HG03103 (cell line): ENCODE data around the gene OSER1.

Source experiments
- ATAC-seq: cut with Tn5 transposase; IDR thresholded peaks from one replicate; pipeline ENCODE4 v1.9.1; 2021; ENCODE audit warnings: low read depth; ENCODE audit not compliant: unreplicated experiment

The OSER1 gene

DNA sequence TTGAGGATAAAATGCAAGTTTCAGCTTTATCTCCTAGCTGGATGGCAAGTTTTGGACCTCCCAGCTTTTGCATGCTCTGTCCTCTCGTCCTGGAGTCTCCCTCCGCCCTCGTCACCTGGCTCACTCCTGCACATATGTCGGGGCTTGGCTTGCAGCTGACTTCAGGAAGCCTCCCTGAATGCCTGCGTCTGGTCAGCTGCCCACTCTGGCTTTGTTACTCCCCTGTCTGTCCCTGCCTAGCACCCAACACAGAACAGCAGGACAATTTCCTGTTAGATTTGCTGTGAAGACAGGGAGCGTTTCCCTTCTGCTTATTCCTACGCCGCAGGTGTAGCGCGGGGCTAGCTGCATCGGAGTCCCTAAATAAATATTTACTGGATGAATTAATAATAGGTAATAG lies 29.0 kb downstream of the OSER1 start:
- ATAC-seq, result no peak

DNA sequence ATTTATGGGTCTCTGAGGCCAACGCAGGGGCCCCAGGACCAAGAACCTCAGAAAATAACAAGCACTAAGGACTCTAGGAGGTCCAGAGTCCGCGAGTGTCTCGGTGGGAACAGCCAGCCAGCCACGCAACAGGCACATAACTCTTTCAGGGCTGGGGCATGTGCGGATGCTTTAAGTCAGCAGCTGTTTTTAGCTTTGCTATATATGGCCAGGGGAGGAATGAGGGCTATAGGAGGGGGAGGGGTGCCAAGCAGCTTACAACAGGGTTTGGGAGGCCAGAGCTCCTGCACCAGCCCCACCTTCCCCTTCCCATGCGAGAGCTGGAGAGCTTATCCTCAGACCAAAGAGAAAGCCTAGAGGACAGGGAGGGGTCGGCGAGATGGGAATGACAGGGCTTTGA lies 29.8 kb downstream of the OSER1 start:
- no peak for ATAC-seq

- no peak for ATAC-seq
Measured at GRCh38 chr20:44176833-44177534, 33.6 kb downstream of the OSER1 start.

DNA sequence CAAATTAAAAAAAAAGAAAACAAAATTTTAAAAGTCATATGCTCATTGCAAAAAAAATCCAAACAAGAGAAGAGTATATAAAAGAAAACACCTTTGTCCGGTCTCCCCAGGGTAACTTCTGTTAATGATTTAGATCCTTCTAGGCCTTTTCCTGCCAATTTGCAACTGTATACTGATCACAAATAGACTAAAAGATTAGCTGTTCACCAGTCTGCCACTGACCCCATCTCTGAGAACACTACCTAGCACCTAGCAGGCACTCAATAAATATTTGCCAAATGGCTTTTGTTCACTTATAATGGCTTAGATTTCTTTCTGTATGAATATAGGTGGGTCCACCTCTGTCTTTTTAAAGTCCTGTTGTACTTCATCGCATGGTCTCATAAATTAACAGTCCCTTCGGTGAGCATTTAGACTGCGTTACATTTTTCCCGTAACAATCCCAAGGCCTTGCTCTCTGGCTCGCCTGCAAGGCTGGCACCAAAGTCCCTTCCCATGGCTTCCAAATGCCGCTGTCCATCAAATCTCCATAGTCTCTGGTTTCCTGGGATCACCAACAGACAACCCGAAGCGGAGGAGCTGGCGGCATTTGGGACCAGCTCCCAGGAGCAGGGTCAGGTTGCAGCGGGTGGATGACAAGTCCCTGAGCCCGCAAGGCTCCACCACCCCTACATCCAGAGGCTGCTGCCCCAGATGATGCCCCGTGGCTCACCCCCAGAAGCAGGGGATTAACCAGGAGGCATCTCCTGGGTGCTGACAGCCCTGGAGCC lies 35.4 kb downstream of the OSER1 start:
- ATAC-seq, result no peak

GRCh38 chr20:44173846-44174245 lies 36.7 kb downstream of the OSER1 start:
- no peak for ATAC-seq

DNA sequence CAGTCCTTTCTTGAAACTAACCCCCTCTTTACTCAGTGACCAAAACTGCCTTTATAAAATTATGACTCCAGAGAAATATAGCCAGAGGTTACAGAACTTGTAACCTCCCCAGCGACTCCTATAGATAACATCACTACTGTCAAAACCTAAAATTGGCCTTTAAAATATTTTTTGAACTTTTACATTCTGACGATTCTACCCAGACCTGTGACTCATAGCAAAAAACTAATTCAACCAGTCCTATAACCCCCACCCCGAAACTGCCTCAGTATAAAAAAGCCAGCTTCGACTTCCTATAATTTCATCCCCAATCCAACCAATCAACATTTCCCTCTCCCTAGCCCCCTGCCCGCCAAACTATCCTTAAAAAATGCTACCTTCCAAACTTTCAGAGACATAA lies 37.5 kb downstream of the OSER1 start:
- no peak for ATAC-seq

GRCh38 chr20:44172572-44172950 lies 38.0 kb downstream of the OSER1 start:
- ATAC-seq, result no peak

GRCh38 chr20:44171775-44172571 lies 38.6 kb downstream of the OSER1 start:
- no peak for ATAC-seq

DNA sequence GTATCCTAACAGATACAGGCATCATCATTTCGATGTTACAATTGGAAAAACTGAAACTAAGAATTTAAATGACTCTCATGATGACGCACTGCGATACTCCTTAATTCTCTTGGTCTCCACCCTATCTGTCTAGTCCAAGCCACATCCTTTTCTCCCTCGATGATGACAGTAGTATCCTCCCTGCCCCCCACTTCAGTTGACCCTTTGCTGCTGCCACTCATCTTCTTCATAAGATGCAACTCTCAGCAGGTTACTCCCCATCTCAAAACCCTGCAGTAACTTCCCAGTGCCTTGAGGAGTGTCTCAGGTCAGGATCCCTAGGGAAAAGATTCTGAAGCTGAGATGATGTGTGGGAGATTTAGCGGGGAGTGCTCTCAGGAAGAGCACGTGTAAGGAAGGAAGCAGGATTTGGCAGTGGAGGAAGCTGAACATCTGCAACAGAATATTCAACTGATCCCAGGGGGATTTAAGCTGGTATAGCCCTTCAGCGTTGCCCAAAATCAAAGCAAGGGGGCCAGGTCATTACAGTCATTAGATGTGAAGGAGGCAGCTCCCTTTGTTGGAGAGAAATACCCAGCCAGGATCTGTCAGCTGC lies 39.7 kb downstream of the OSER1 start:
- no peak for ATAC-seq

DNA sequence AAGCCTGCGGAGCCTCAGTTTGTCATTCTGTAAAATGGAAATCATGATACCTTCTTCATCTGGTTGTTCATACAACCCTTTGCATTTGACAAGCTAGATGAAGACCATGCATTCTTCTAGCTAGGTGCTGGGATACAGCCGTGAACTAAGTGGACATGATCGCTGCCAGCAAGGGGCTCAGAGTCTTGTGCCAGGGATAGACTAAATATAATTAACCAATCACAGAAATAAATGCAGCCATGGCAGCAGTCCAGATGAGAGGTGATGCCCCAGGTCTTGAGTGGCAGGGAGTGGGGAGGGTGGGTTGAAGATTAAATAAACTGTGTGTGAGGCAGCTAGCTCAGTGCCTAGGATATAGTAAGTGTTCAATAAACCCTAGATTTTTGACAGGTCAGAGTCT lies 42.8 kb downstream of the OSER1 start:
- no peak for ATAC-seq

DNA sequence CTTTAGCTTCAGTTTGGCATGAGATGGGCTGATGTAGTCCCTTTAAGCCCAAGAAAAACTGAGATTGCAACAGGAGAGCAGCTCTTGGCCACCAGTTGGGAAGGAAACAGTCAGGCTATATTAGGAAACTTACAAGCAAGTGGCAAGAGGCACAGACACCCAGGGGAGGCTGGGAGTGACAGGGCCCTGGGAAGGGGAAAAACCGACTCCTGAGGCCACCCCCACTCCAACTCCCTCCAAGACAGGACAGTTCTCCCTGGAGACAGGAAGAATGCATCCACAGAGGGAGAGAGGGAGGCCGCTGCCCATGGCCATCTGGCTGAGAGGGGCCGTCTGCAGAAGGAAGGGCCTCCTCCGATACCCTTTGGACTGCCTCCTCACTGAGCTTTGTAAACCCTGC lies 44.1 kb downstream of the OSER1 start:
- no peak for ATAC-seq

DNA sequence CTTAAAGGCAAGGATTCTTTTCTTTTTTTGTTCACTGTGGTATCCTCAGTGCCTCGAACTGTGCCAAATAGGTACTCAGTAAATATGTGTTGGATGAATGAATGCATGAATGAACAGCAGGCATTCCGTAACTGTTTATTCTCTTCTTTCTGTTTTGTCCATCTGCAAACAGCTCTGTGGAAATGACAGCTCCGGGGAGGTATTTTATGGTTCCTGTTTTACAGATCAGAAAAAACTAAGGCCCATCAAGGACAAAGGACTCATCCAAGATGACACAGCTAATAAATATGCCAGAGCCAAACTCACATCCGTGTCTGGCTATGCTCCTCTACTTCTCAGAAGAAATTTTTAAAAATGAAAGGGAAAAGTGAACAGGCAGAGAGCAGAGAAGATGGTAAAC lies 44.6 kb downstream of the OSER1 start:
- ATAC-seq, result no peak

DNA sequence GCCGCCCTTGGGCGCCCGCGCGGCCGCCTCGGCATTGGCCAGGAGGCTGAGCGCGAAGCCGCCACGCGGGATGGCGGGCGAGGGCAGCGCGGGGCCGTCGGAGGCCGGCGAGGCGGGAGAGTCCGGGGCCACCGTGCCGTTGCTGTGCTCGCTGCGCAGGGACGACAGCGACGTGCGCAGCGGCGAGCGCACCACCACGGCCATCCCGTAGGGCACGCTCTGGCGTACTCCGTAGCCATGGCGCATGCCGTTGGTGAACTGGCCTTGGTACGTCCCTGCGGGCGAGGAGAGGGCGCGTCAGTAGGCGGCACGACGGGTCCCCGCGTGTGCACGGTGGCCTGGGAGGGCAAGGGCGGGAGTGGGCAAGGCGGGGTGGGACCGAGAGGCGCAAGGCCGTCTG lies 50.4 kb downstream of the OSER1 start:
- no peak for ATAC-seq

GRCh38 chr20:44159711-44160110 lies 50.9 kb downstream of the OSER1 start:
- no peak for ATAC-seq

DNA sequence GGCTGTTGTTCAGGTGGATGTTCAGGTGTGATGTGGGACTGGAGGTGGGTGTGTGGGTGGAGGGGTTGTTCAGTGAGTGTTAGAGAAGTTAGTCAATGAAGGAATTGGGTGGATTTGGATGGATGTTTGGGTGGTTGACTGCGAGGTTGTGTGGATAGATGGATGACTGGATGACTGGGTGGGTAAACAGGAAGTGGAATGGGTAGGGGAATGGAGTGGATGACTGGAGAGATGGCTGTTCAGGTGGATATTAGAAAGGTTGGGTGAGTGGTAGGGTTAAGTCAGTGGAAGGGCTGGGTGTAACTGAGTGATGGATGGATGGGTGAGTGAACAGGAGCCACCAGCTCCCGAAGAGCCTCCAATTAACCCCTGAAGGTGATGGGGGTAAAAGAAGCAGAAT lies 51.4 kb downstream of the OSER1 start:
- ATAC-seq, result no peak

- ATAC-seq, result no peak
Measured at GRCh38 chr20:44157061-44157460, 53.5 kb downstream of the OSER1 start.

- no peak for ATAC-seq
Measured at GRCh38 chr20:44154521-44155001, 56.0 kb downstream of the OSER1 start.

DNA sequence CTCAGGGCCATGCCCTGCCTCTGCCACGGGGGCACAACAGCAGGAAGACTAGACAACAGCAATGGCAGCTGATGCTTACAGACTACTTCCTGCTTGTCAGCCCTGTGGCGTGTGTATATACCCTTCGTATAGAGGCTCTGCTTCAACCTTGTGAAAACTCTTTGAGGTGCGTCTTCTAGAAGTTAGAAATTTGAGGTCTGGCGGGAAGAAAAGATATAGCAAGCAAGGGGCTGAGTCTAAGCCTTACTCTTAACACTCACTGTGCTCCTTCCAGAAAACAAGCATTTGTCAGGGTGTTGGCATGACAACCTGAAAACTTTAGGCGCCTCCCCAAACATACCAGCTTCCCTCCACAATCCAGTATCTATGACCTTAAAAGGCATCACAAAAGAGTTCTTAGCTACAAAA lies 56.9 kb downstream of the OSER1 start:
- ATAC-seq, result no peak

- ATAC-seq, result no peak
Measured at GRCh38 chr20:44151621-44152416, 58.8 kb downstream of the OSER1 start.

DNA sequence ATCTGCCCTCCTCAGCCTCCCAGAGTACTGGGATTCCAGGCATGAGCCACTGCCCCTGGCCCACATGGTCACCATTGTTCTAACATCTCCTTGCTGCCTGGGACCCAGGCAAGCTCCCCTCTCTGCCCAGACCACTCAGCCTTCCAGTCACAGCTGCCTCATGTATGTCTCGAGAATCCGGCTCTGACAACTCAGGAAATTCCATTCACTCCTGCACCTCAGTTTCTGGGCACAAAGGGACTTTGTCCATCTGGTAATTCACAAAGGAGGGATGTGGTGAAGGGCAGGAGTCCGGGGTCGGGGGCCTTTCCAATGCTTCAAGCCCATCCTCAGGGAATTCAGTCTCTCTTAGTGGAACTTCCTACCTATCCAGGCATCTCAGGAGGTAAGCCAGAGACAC lies 64.3 kb downstream of the OSER1 start:
- ATAC-seq, result no peak
